ENCODE measurements around the gene PEX26.
"Not testable (repeated sequence)": the region's sequence is repeated elsewhere in the genome, so short reads cannot be mapped to it uniquely, and the experiment has no call there.

Gene PEX26

GRCh38 chr22:18056807-18057474, 20.8 kb upstream of the PEX26 start:
- no peak for DNase-seq (ENCODE audit: low spot score)

GRCh38 chr22:18057568-18058209, 20.1 kb upstream of the PEX26 start:
- peak; percentile 77 for DNase-seq (ENCODE audit: low spot score)

GRCh38 chr22:18058371-18059093, 19.3 kb upstream of the PEX26 start:
- no peak for DNase-seq (ENCODE audit: low spot score)

- DNase-seq (ENCODE audit: low spot score) = no peak
Observed at GRCh38 chr22:18059094-18059417, 18.7 kb upstream of the PEX26 start.

- DNase-seq (ENCODE audit: low spot score) = no peak
Observed at GRCh38 chr22:18059473-18059872, 18.3 kb upstream of the PEX26 start.

GRCh38 chr22:18059991-18060390, 17.8 kb upstream of the PEX26 start:
- DNase-seq (ENCODE audit: low spot score) = no peak

GRCh38 chr22:18060646-18061620, 16.9 kb upstream of the PEX26 start:
- DNase-seq (ENCODE audit: low spot score) = no peak

GRCh38 chr22:18062421-18062820, 15.4 kb upstream of the PEX26 start:
- no peak for DNase-seq (ENCODE audit: low spot score)

- no peak for DNase-seq (ENCODE audit: low spot score)
Observed at GRCh38 chr22:18063306-18063705, 14.5 kb upstream of the PEX26 start.

- not testable (repeated sequence) for DNase-seq (ENCODE audit: low spot score)
Observed at GRCh38 chr22:18063715-18064114, 14.1 kb upstream of the PEX26 start.

GRCh38 chr22:18064636-18065035, 13.2 kb upstream of the PEX26 start:
- no peak for DNase-seq (ENCODE audit: low spot score)

- no peak for DNase-seq (ENCODE audit: low spot score)
Observed at GRCh38 chr22:18065256-18065655, 12.5 kb upstream of the PEX26 start.

GRCh38 chr22:18066181-18066859, 11.5 kb upstream of the PEX26 start:
- no peak for DNase-seq (ENCODE audit: low spot score)

- no peak for DNase-seq (ENCODE audit: low spot score)
Observed at GRCh38 chr22:18067121-18067520, 10.7 kb upstream of the PEX26 start.

- DNase-seq (ENCODE audit: low spot score) = no peak
Observed at GRCh38 chr22:18067548-18068341, 10.0 kb upstream of the PEX26 start.

- DNase-seq (ENCODE audit: low spot score) = no peak
Observed at GRCh38 chr22:18068381-18068988, 9.3 kb upstream of the PEX26 start.

GRCh38 chr22:18069041-18069440, 8.7 kb upstream of the PEX26 start:
- DNase-seq (ENCODE audit: low spot score) = no peak

GRCh38 chr22:18070041-18070440, 7.7 kb upstream of the PEX26 start:
- DNase-seq (ENCODE audit: low spot score) = no peak

- no peak for DNase-seq (ENCODE audit: low spot score)
Observed at GRCh38 chr22:18070556-18071306, 7.1 kb upstream of the PEX26 start.

All from Ammon's horn (tissue), 1 donor.